ENCODE measurements around the gene LINS1. TPM values are rescaled to one million over a fixed set of nuclear protein-coding genes. Genes with fewer than 3 reads are reported as not detected.

Gene LINS1
- total RNA-seq, 1 donor from 2014 or later, result 15.0 TPM

GRCh38 chr15:100517846-100518245 lies 84.1 kb downstream of the LINS1 start:
- H3K27ac Mint-ChIP-seq (ENCODE audit: unreplicated experiment), result no peak overlapping the region
- no peak for DNase-seq
- peaks cover 6% of the 10 kb centered on the region for H3K4me1 Mint-ChIP-seq (ENCODE audit: low read depth, unreplicated experiment)
- TF ChIP-seq CTCF (IDR thresholded peaks at IDR 0.05; ENCODE audit: partially characterized antibody, unreplicated experiment), result no peak
- no peak overlapping the region for H3K4me3 Mint-ChIP-seq (ENCODE audit: unreplicated experiment)
- H3K9me3 Mint-ChIP-seq (ENCODE audit: unreplicated experiment), result no peaks in the 10 kb centered on the region
- peaks cover 2% of the 10 kb centered on the region for H3K27me3 Mint-ChIP-seq (ENCODE audit: unreplicated experiment)
- H3K36me3 Mint-ChIP-seq (ENCODE audit: unreplicated experiment), result no peaks in the 10 kb centered on the region

Other genes with a start within 250 kb of the LINS1 start
- not detected for gene CERS3, start 73.2 kb downstream of the LINS1 start, total RNA-seq (ENCODE audit: unreplicated experiment)
- 14.5 TPM for gene ASB7, start 405 bp upstream of the LINS1 start, total RNA-seq (ENCODE audit: unreplicated experiment)

Data from glutamatergic neuron (in vitro differentiated cells).